Tibial nerve (tissue), 4 donors: Measurements from ENCODE around the gene ANO2. TPM values are rescaled to one million over a fixed set of nuclear protein-coding genes. Genes with fewer than 3 reads are reported as not detected.
A peak's percentile ranks its signal among the peaks of the same experiment; 100 is the strongest.

ENCODE experiments used
- DNase-seq, 2 donors: peaks; one replicate each; pipeline ENCODE4 v3.0.0-alpha.2; 2019; ENCODE audit warnings: low spot score in 2 of 2
- H3K27ac ChIP-seq, 4 donors: fragments of 200-600 bp; sonication (generic) in 3 of 4; one replicate each; pipeline ENCODE4 v1.5.1; 2017 to 2019; ENCODE audit warnings: mild to moderate bottlenecking in 1 of 4
- H3K27me3 ChIP-seq, 2 donors: fragments of 200-600 bp; sonication (generic) in 1 of 2; one replicate each; pipeline versions ENCODE4 v1.5.1 to v1.6.0; 2017 to 2019
- H3K36me3 ChIP-seq, 3 donors: fragments of 200-600 bp; sonication (generic); one replicate each; pipeline ENCODE4 v1.5.1; 2018 to 2019
- H3K4me1 ChIP-seq, 4 donors: fragments of 200-600 bp; sonication (generic) in 3 of 4; one replicate each; pipeline ENCODE4 v1.5.1; 2017 to 2019
- H3K4me3 ChIP-seq, 4 donors: fragments of 200-600 bp; sonication (generic) in 3 of 4; one replicate each; pipeline ENCODE4 v1.5.1; 2017 to 2019; ENCODE audit warnings: mild to moderate bottlenecking in 1 of 4, moderate library complexity in 1 of 4
- H3K9me3 ChIP-seq, 4 donors: fragments of 200-600 bp; sonication (generic) in 3 of 4; one replicate each; pipeline ENCODE4 v1.5.1; 2017 to 2019
- CTCF ChIP-seq, 5 experiments: fragments of 200-600 bp in 3 of 5; fragments of 450-650 bp in 2 of 5; sonication (generic) in 3 of 5; IDR thresholded peaks; one replicate each; pipeline ENCODE4 v1.5.1; 2016 to 2019; ENCODE audit warnings: antibody characterized with exemption in 5 of 5, mild to moderate bottlenecking in 3 of 5, moderate library complexity in 2 of 5
- EP300 ChIP-seq, 2 donors: sonication (generic); formaldehyde crosslinking; IDR thresholded peaks; one replicate each; pipeline ENCODE4 v1.6.1; 2017; ENCODE audit warnings: antibody characterized with exemption in 2 of 2, mild to moderate bottlenecking in 1 of 2
- POLR2A ChIP-seq, 2 donors: fragments of 450-650 bp; IDR thresholded peaks; one replicate each; pipeline ENCODE4 v1.6.1; 2017; ENCODE audit warnings: antibody characterized with exemption in 2 of 2, mild to moderate bottlenecking in 2 of 2, moderate library complexity in 2 of 2
- WGBS, 2 donors: methylation state at CpG; one replicate each; pipeline ENCODE4 v1.1.5; 2018; 5-methylcytosine and 5-hydroxymethylcytosine counted together
- total RNA-seq, 4 donors: library from RNA; depleted of rRNA; stranded (reverse); fragments of >200 nt; gene quantifications; one replicate each; pipeline ENCODE4 v1.1.0, GENCODE V29; 2016

The ANO2 gene
- 10 to 100 TPM; 13.8 to 23.2 (median 21.3) TPM for total RNA-seq

- Histone ChIP-seq H3K4me1 (peaks cover 0 to 15% (median 0%) of the 10 kb centered on the region in 4 donors), H3K27me3 (peaks cover 0 to 26% of the 10 kb centered on the region in 2 donors), H3K9me3 (no peaks in the 10 kb centered on the region), H3K27ac (no peak within 1 kb of the TSS), H3K4me3 (peak within 1 kb of the TSS in 3 of 4 donors; percentile 27 to 50 (median 28)), H3K36me3 (peaks cover 0 to 8% (median 0%) of the 10 kb centered on the region in 3 donors)
- WGBS, 2 donors, result 7 to 20% methylated on average over 27 of the region's 66 CpGs
- no peak for DNase-seq
- TF ChIP-seq CTCF (IDR thresholded peaks at IDR 0.05) (no peak), POLR2A (IDR thresholded peaks at IDR 0.05) (no peak), EP300 (IDR thresholded peaks at IDR 0.05) (no peak)
These were observed at the start of gene ANO2 for GRCh38 chr12:5945071-5946008. Gene ANO2 (minus strand): TSS chr12:5945259. CDS start chr12:5945217, 42 bp downstream.

- no peak for DNase-seq
- 85 to 88% methylated on average over 3 of the region's 3 CpGs for WGBS, 2 donors
- H3K36me3 ChIP-seq, result peaks cover 0 to 9% (median 0%) of the 10 kb centered on the region in 3 donors
- peaks cover 0 to 6% (median 0%) of the 10 kb centered on the region in 4 donors for H3K4me1 ChIP-seq
- TF ChIP-seq POLR2A (IDR thresholded peaks at IDR 0.05), result no peak
- no peak for TF ChIP-seq EP300 (IDR thresholded peaks at IDR 0.05)
- TF ChIP-seq CTCF (IDR thresholded peaks at IDR 0.05), result no peak
- H3K9me3 ChIP-seq, result no peaks in the 10 kb centered on the region
- H3K27me3 ChIP-seq, result no peaks in the 10 kb centered on the region
- H3K4me3 ChIP-seq, result no peak overlapping the region
- H3K27ac ChIP-seq, result no peak overlapping the region
These were observed 44.6 kb upstream of the ANO2 start for GRCh38 chr12:5989621-5990020.

- TF ChIP-seq CTCF (IDR thresholded peaks at IDR 0.05) (peak; percentile 88 to 96 (median 93)), POLR2A (IDR thresholded peaks at IDR 0.05) (no peak)
- Histone ChIP-seq H3K9me3 (no peaks in the 10 kb centered on the region), H3K4me1 (peaks cover 0 to 6% (median 0%) of the 10 kb centered on the region in 4 donors), H3K27me3 (no peaks in the 10 kb centered on the region), H3K36me3 (peaks cover 0 to under 1% (median 0%) of the 10 kb centered on the region in 3 donors), H3K4me3 (no peak overlapping the region), H3K27ac (no peak overlapping the region)
- WGBS, 2 donors, result 2 to 3% methylated on average over 10 of the region's 10 CpGs
- DNase-seq, result peak; percentile 61 to 70
These were observed 43.6 kb upstream of the ANO2 start for GRCh38 chr12:5988659-5989116.

GRCh38 chr12:5988088-5988487 lies 43.0 kb upstream of the ANO2 start:
- no peak for DNase-seq
- no peak for TF ChIP-seq POLR2A (IDR thresholded peaks at IDR 0.05)
- no peak for TF ChIP-seq EP300 (IDR thresholded peaks at IDR 0.05)
- TF ChIP-seq CTCF (IDR thresholded peaks at IDR 0.05), result no peak
- H3K27ac ChIP-seq, result no peak overlapping the region
- H3K36me3 ChIP-seq, result no peaks in the 10 kb centered on the region
- no peaks in the 10 kb centered on the region for H3K27me3 ChIP-seq
- WGBS, 2 donors, result 62 to 66% methylated on average over 10 of the region's 10 CpGs
- H3K9me3 ChIP-seq, result no peaks in the 10 kb centered on the region
- H3K4me1 ChIP-seq, result peaks cover 0 to 6% (median 0%) of the 10 kb centered on the region in 4 donors
- no peak overlapping the region for H3K4me3 ChIP-seq

GRCh38 chr12:5987573-5987972 lies 42.5 kb upstream of the ANO2 start:
- Histone ChIP-seq H3K27ac (no peak overlapping the region), H3K36me3 (no peaks in the 10 kb centered on the region), H3K9me3 (no peaks in the 10 kb centered on the region), H3K4me1 (peaks cover 0 to 6% (median 0%) of the 10 kb centered on the region in 4 donors), H3K27me3 (no peaks in the 10 kb centered on the region), H3K4me3 (no peak overlapping the region)
- DNase-seq, result no peak
- WGBS, 2 donors, result 85 to 88% methylated on average over 5 of the region's 5 CpGs
- TF ChIP-seq POLR2A (IDR thresholded peaks at IDR 0.05), result no peak
- TF ChIP-seq CTCF (IDR thresholded peaks at IDR 0.05), result no peak
- TF ChIP-seq EP300 (IDR thresholded peaks at IDR 0.05), result no peak
